ENCODE data around the gene LRRC26.
A peak's percentile ranks its signal among the peaks of the same experiment; 100 is the strongest.

Gene LRRC26

GRCh38 chr9:137169896-137170358, at the start of gene LRRC26:
LRRC26 (minus strand) TSS chr9:137170051; CDS start chr9:137169943, 108 bp downstream.
- DNase-seq: no peak

GRCh38 chr9:137218754-137219271, 49.0 kb upstream of the LRRC26 start:
- no peak for DNase-seq

GRCh38 chr9:137218212-137218753, 48.4 kb upstream of the LRRC26 start:
- no peak for DNase-seq

GRCh38 chr9:137217276-137218211, 47.7 kb upstream of the LRRC26 start:
- DNase-seq: no peak

- no peak for DNase-seq
These were observed 46.5 kb upstream of the LRRC26 start for GRCh38 chr9:137216188-137216965.

GRCh38 chr9:137215196-137215986, 45.5 kb upstream of the LRRC26 start:
- DNase-seq: no peak

- DNase-seq: no peak
These were observed 44.8 kb upstream of the LRRC26 start for GRCh38 chr9:137214620-137215019.

GRCh38 chr9:137213160-137214060, 43.6 kb upstream of the LRRC26 start:
- DNase-seq: no peak

- no peak for DNase-seq
These were observed 42.7 kb upstream of the LRRC26 start for GRCh38 chr9:137212520-137212919.

GRCh38 chr9:137211532-137211931, 41.7 kb upstream of the LRRC26 start:
- no peak for DNase-seq

- DNase-seq: no peak
These were observed 36.8 kb upstream of the LRRC26 start for GRCh38 chr9:137206602-137207001.

GRCh38 chr9:137205126-137206069, 35.5 kb upstream of the LRRC26 start, which contains the start of the genes NDOR1 and TMEM203:
NDOR1 (plus strand) TSS chr9:137205700; CDS start chr9:137205778, 78 bp downstream.
TMEM203 (minus strand) TSS chr9:137205648; CDS start chr9:137205414, 234 bp downstream.
- DNase-seq: peak; percentile 68

GRCh38 chr9:137204731-137205125, 34.9 kb upstream of the LRRC26 start:
- no peak for DNase-seq

GRCh38 chr9:137202966-137203365, 33.1 kb upstream of the LRRC26 start:
- DNase-seq: no peak

- DNase-seq: no peak
These were observed 31.5 kb upstream of the LRRC26 start for GRCh38 chr9:137201205-137201868.

GRCh38 chr9:137200311-137201204, 30.7 kb upstream of the LRRC26 start, which contains the start of gene TPRN:
TPRN (minus strand) TSS chr9:137200741; CDS start chr9:137200711, 30 bp downstream.
- peak; percentile 96 for DNase-seq

- DNase-seq: no peak
These were observed 29.7 kb upstream of the LRRC26 start for GRCh38 chr9:137199411-137200121.
